SIG-M5 (cell line): ENCODE measurements around the gene ESPN.
"Not testable (repeated sequence)": the region's sequence is repeated elsewhere in the genome, so short reads cannot be mapped to it uniquely, and the experiment has no call there.

Experiments
- DNase-seq: peaks from one replicate; lab custom pipeline; 2025; lab: John Stamatoyannopoulos, UW

ESPN gene

GRCh38 chr1:6485168-6486101 is 60.9 kb downstream of the ESPN start:
- DNase-seq = no peak

GRCh38 chr1:6486433-6487011 is 61.9 kb downstream of the ESPN start:
- no peak for DNase-seq

- DNase-seq = no peak
Observed at GRCh38 chr1:6487804-6488484, 63.4 kb downstream of the ESPN start.

GRCh38 chr1:6488602-6489382 is 64.2 kb downstream of the ESPN start:
- DNase-seq = no peak

- no peak for DNase-seq
Observed at GRCh38 chr1:6489383-6489765, 64.8 kb downstream of the ESPN start.

GRCh38 chr1:6489799-6490180 is 65.2 kb downstream of the ESPN start:
- DNase-seq = no peak

DNA sequence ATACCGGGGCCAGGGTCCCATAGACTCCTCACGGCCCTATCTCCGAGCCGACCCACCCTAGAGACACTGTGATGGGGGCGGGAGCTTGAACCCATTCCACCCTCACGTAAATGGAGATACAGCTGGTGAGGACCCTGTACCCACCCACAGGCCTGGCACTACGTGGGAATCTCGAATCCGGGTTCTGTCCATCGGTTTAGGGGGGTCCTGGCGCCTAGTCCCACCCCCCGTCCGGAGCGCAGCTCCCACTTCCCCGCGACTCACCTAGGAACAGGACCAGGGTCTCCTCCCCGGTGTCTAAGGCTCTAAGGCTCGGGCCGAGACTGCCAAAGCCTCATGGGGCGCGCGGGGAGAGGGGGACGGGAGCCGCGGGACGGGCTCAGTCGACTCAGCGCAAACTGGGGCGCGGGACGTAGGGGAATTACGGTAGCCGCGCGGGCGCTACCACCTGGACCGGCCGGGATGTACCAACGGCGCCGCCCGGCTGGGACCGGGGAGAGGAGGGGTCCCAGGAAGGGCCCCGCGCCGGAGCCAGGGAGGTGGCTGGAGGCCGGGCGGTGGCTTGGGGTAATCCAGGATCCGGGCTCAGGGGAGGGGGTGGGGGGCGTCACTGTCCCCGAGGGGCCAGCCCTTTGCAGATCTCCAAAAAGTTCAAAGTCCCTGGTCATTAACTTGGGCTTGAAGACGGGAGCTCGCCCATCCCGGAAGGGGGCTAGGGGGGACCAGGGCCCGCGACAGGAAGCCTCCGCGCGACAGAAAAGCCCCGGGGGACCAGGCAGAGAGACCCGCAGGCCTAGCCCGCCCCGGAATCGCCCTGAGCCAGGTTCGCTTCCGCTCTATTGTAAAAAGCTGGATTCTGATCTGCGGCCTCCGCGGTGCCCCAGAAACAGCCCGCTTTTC is 65.9 kb downstream of the ESPN start:
- DNase-seq = no peak

GRCh38 chr1:6491081-6491449 is 66.5 kb downstream of the ESPN start:
- DNase-seq = no peak

GRCh38 chr1:6491480-6491962 is 66.9 kb downstream of the ESPN start, which contains the start of gene PLEKHG5:
Gene PLEKHG5 (minus strand): TSS chr1:6491667. CDS start chr1:6477571, 14,096 bp downstream.
- DNase-seq = no peak

DNA sequence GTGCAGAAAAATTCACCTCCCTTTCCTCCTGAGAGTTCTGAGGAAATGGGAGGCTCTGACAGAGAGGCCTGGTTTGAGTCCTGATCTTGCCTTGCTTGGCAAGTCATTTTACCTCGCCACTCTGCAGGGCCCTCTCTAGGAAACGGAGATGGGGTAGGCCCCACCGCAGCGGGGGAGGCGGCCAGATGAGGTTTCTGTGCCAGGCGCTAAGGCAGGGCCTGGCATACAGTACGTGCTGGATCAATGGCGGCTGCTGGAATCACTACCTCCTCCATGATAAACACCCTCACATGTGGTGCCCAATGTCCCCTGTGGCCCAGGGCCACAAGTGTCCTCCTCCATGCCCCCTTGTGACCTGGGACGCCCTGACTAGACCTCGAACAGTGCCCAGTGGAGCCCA is 67.4 kb downstream of the ESPN start:
- no peak for DNase-seq

GRCh38 chr1:6493834-6494223 is 69.3 kb downstream of the ESPN start:
- DNase-seq = not testable (repeated sequence)

- DNase-seq = no peak
Observed at GRCh38 chr1:6494627-6495026, 70.1 kb downstream of the ESPN start.

- no peak for DNase-seq
Observed at GRCh38 chr1:6495041-6495441, 70.5 kb downstream of the ESPN start.

- no peak for DNase-seq
Observed at GRCh38 chr1:6495540-6496364, 71.2 kb downstream of the ESPN start.

DNA sequence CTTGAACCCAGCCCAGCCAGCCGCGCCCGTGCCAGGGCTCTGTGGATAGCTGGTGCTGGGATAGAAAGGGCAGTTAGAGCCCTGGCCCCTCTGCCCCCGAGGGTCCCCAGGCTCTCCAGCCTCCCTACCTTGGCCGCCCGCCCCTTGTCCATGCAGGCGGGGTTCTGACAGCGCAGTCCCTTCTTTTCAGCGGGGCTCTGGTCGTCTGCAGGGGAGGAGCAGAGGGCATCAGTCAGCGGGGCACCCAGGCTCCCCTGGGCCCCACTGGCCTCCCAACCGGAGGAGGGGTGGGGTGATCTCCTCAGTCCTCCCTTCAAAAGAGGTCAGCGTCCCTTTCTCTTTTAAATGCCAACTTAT is 71.8 kb downstream of the ESPN start:
- no peak for DNase-seq

DNA sequence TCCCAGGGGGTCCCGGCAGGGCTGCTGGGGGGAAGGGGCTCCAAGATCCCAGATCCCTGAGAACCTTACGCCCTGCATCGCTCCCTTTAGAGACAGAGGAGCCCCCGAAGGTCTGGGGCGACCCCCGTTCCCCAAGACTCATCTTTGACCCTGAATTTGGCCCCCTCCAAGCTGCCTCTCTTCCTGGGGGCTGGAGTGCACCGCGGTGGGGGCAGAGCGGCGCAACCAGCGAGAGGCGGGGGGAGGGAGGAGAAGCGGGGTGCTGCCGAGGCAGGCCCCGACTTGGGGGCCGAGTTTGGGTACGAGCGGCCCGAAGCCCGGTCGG is 72.3 kb downstream of the ESPN start:
- DNase-seq = no peak

DNA sequence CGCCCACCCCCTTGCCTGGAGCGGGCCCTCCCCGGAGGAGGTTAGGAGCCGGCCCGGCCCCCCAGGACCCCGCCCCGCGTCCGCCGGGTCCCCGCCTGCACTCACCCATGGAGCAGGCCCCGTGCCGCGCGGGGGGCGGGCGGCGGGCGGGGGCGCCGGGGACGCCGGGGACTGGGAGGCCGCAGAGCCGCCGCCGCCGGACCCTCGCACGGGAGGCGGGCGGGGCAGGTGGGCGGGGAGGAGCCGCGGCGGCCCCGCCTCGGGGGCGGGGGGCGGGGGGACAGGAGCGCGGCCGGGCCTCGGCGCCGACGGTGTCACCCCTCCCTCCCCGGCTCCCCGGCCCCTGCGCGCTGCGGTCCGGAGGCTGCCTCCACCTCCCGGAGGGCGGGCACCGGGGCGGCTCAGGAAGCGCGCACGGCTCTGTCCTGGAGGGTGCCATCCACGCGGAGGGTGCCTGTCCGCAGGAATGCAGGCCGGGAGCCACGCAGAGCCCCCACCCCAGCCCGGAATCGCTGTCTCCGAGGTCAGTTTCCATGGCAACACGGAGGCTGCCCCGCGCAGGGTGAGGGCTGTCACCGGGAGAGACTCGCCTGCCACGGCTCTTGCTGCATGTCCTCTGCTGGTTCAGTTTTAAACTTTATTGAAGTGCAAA is 72.8 kb downstream of the ESPN start:
- DNase-seq = no peak

- no peak for DNase-seq
Observed at GRCh38 chr1:6497867-6498575, 73.4 kb downstream of the ESPN start.

DNA sequence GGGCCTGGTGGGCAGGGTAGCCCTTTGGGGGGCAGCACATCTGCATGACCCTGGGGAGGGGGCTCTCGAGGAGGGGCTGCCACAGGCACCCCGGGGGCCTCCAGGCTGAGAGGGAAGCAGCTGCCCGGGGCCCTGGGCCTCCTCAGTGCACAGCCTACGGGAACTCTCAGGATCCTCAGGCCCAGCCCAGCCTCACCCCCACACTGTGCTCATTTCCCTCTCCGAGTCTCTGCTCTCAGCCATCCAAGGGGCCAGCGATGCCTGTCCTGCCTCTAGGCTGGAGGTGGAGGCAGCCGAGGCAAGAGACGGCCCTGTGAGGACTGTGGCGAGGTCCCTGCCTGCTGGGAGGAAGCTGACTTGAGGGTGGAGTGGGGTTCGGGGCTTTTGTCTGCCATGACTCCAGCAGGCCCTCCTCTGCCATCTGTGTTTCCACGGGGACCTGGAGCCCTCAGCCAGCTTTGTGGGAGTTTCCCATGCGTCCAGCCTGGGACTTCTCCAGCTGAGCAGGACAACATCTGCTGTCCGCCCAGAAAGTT is 74.1 kb downstream of the ESPN start:
- DNase-seq = no peak
